CD4-positive, alpha-beta T cell (primary cell): ENCODE measurements around the gene MAST2. TPM values are rescaled to one million over a fixed set of nuclear protein-coding genes. Genes with fewer than 3 reads are reported as not detected.

Experiments used
- ATAC-seq: fragments of 200-7000 bp; cut with Tn5 transposase; one replicate; pipeline ENCODE4 v1.10.0; 2022; ENCODE audit warnings: mild to moderate bottlenecking; ENCODE audit not compliant: poor library complexity
- CTCF ChIA-PET: fragments of 350-600 bp; sonication (Branson Sonifier 250); formaldehyde crosslinking; loops from one replicate; lab custom pipeline; 2021; ENCODE audit warnings: antibody characterized with exemption, inconsistent platforms; lab: Charles Lee
- POLR2A ChIA-PET: fragments of 350-600 bp; sonication (Branson Sonifier 250); formaldehyde crosslinking; loops from one replicate; lab custom pipeline; 2021; ENCODE audit warnings: antibody characterized with exemption, inconsistent platforms; lab: Charles Lee
- DNase-seq, 14 experiments: peaks; one replicate each; pipeline ENCODE4 v3.0.0-alpha.2; 2013 to 2020; ENCODE audit warnings: mixed read lengths in 2 of 14
- H3K27ac ChIP-seq, 2 donors: one replicate each; pipeline versions ENCODE4 v1.5.1 to v1.7.0; 2013; ENCODE audit warnings: low read length in 2 of 2, low read depth in 1 of 2, mild to moderate bottlenecking in 1 of 2
- H3K27me3 ChIP-seq, 2 experiments: 1 replicate in 1 of 2; 2 replicates in 1 of 2; pipeline versions ENCODE4 v1.6.1 to v1.7.0; 2013; ENCODE audit warnings: low read length in 2 of 2, control low read depth in 1 of 2, mild to moderate bottlenecking in 1 of 2, moderate library complexity in 1 of 2; ENCODE audit not compliant: insufficient read depth in 2 of 2, control insufficient read depth in 1 of 2
- H3K36me3 ChIP-seq: one replicate; pipeline ENCODE4 v1.6.1; 2013; ENCODE audit warnings: low read length, control low read depth; ENCODE audit not compliant: insufficient read depth
- H3K4me1 ChIP-seq: one replicate; pipeline ENCODE4 v1.6.1; 2013; ENCODE audit warnings: low read length, control low read depth; ENCODE audit not compliant: insufficient read depth
- H3K4me3 ChIP-seq: one replicate; pipeline ENCODE4 v1.5.1; 2013; ENCODE audit warnings: mild to moderate bottlenecking, low read length, moderate library complexity
- H3K9me3 ChIP-seq, 2 experiments: 1 replicate in 1 of 2; 2 replicates in 1 of 2; pipeline versions ENCODE4 v1.6.1 to v1.7.0; 2013; ENCODE audit warnings: low read length in 2 of 2, mild to moderate bottlenecking in 2 of 2, control low read depth in 1 of 2, moderate library complexity in 1 of 2; ENCODE audit not compliant: control insufficient read depth in 1 of 2, insufficient read depth in 1 of 2
- H3K27ac Mint-ChIP-seq: one replicate; pipeline ENCODE4 v1.8.0; 2020; ENCODE audit warnings: mixed read lengths
- H3K27me3 Mint-ChIP-seq: one replicate; pipeline ENCODE4 v1.8.0; 2021; ENCODE audit warnings: mixed read lengths
- H3K36me3 Mint-ChIP-seq: one replicate; pipeline ENCODE4 v1.8.0; 2021; ENCODE audit warnings: low read depth, mixed read lengths
- H3K4me1 Mint-ChIP-seq: one replicate; pipeline ENCODE4 v1.8.0; 2021; ENCODE audit warnings: low read depth, mixed read lengths
- H3K4me3 Mint-ChIP-seq: one replicate; pipeline ENCODE4 v1.8.0; 2020; ENCODE audit warnings: mild to moderate bottlenecking, mixed read lengths
- H3K9me3 Mint-ChIP-seq: one replicate; pipeline ENCODE4 v1.8.0; 2020; ENCODE audit warnings: mixed read lengths
- CTCF ChIP-seq: fragments of 200-600 bp; IDR thresholded peaks from one replicate; pipeline ENCODE4 v1.8.0; 2022; ENCODE audit warnings: antibody characterized with exemption, mild to moderate bottlenecking
- intact Hi-C, 2 experiments: fragments of 100-400 bp; cut with DNase I in 1 of 2; cut with micrococcal nuclease in 1 of 2; formaldehyde crosslinking; loops; one replicate each; pipeline versions ENCODE4 v1.15.1 to v1.9.0; 2023 to 2025; cut with DNase I, micrococcal nuclease
- total RNA-seq, 174 experiments: library from RNA in 2 of 174; stranded (reverse) in 2 of 174; gene quantifications; one replicate each; pipeline ENCODE4 v1.2.3 and lab custom pipeline; 2021 to 2026

Gene MAST2
- total RNA-seq, 2 experiments from 2014 or later, result 5.7 to 6.5 TPM

DNA sequence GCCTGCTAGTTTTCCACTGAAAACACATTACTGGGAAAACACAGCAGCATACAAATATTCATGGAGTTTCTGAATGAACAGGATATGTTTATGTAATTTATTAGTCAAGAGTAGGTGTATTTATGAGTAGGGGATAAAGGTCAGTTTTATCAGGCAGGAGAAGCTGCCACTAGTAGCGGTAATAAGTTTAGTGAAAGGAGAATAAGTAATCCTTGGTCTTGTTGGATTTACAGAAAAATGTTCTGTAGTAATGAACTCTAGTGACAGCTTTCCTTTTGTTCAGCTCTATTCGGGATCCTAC is 1.2 kb downstream of the MAST2 start:
- ATAC-seq (no peak), DNase-seq (no peak)
- no peaks in the 10 kb centered on the region for H3K27me3 Mint-ChIP-seq
- H3K4me1 Mint-ChIP-seq, result peaks cover 25% of the 10 kb centered on the region
- H3K4me1 ChIP-seq, result peaks cover 14% of the 10 kb centered on the region
- no peak for TF ChIP-seq CTCF
- intact Hi-C loops, result loop anchor here in 1 of 2 experiments (2.0 to 10.0 kb wide), 3 partner anchors 54 to 600 kb away; partner anchors contain the start of genes GPBP1L1, IPP, TMEM69 and ZSWIM5
- CTCF ChIA-PET, result no interaction called here
- H3K4me3 ChIP-seq, result no peak overlapping the region
- no peaks in the 10 kb centered on the region for H3K27me3 ChIP-seq
- no peaks in the 10 kb centered on the region for H3K9me3 ChIP-seq
- H3K9me3 Mint-ChIP-seq, result no peaks in the 10 kb centered on the region
- POLR2A ChIA-PET, result interaction anchor here (1.2 kb wide), 1 partner anchor 465 kb away, joined by 3 read pairs; the partner anchor contains the start of genes MUTYH and TOE1
- H3K27ac Mint-ChIP-seq, result no peak overlapping the region
- H3K36me3 ChIP-seq, result no peaks in the 10 kb centered on the region
- H3K4me3 Mint-ChIP-seq, result peak overlapping the region; percentile 91
- no peak overlapping the region for H3K27ac ChIP-seq
- peaks cover 4% of the 10 kb centered on the region for H3K36me3 Mint-ChIP-seq

GRCh38 chr1:45806129-45806528 is 2.7 kb downstream of the MAST2 start:
- DNase-seq (no peak), ATAC-seq (no peak)
- Histone ChIP-seq H3K27ac (no peak overlapping the region), H3K27me3 (no peaks in the 10 kb centered on the region), H3K4me1 (peaks cover 14% of the 10 kb centered on the region), H3K36me3 (no peaks in the 10 kb centered on the region), H3K4me3 (no peak overlapping the region), H3K9me3 (no peaks in the 10 kb centered on the region)
- Mint-ChIP-seq H3K9me3 (no peaks in the 10 kb centered on the region), H3K27me3 (no peaks in the 10 kb centered on the region), H3K4me1 (peaks cover 25% of the 10 kb centered on the region), H3K36me3 (peaks cover 4% of the 10 kb centered on the region), H3K4me3 (peak overlapping the region; percentile 85), H3K27ac (no peak overlapping the region)
- no peak for TF ChIP-seq CTCF
- intact Hi-C loops, result loop anchor here in 1 of 2 experiments (5.0 to 10.0 kb wide), 2 partner anchors 319 to 601 kb away; partner anchors contain the start of gene ZSWIM5
- CTCF ChIA-PET, result no interaction called here
- POLR2A ChIA-PET, result no interaction called here

DNA sequence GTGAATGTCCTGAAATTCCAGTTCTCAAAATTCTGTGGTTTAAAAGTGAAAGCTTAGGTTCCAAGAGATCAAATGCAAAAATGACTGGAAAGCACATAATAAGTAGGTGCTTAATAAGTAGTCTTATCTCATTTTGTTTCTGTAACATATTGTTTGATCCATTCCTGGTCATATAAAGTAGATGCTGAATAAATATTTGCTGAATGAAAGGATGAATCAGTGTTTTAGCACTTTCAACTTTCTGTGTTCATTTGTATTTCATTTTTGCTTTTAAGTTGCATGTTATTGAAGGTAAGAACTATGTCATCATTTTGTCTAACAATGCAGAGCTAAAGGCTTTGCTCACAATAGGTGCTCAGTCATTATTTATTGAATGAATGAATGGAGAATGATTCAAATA is 6.3 kb downstream of the MAST2 start:
- Histone ChIP-seq H3K4me3 (no peak overlapping the region), H3K9me3 (no peaks in the 10 kb centered on the region), H3K4me1 (no peaks in the 10 kb centered on the region), H3K27me3 (no peaks in the 10 kb centered on the region), H3K36me3 (no peaks in the 10 kb centered on the region), H3K27ac (no peak overlapping the region)
- Mint-ChIP-seq H3K4me1 (peaks cover 9% of the 10 kb centered on the region), H3K4me3 (no peak overlapping the region), H3K9me3 (no peaks in the 10 kb centered on the region), H3K36me3 (no peaks in the 10 kb centered on the region), H3K27me3 (no peaks in the 10 kb centered on the region), H3K27ac (no peak overlapping the region)
- ATAC-seq (no peak), DNase-seq (no peak)
- no peak for TF ChIP-seq CTCF
- CTCF ChIA-PET, result no interaction called here
- POLR2A ChIA-PET, result no interaction called here
- intact Hi-C loops, result loop anchor here in 1 of 2 experiments (5.0 to 10.0 kb wide), 2 partner anchors 322 to 605 kb away; partner anchors contain the start of gene ZSWIM5
